GM12892 (cell line): ENCODE data around the gene SMG9.

ENCODE experiments used
- POLR2A ChIP-seq: IDR thresholded peaks from 2 replicates; pipeline ENCODE4 v1.6.1; 2011; ENCODE audit warnings: low read depth, low read length, control low read depth
- TAF1 ChIP-seq: IDR thresholded peaks from 2 replicates; pipeline ENCODE4 v1.6.1; 2011; ENCODE audit warnings: low read depth, mild to moderate bottlenecking, control low read depth, low read length, borderline replicate concordance

- TF ChIP-seq TAF1 (no peak), POLR2A (no peak)
Measured at GRCh38 chr19:43789029-43789428, 34.3 kb upstream of the SMG9 start.
